NCI-H1417 (cell line): Measurements from ENCODE around the gene NFIB.

Experiments used
- DNase-seq, 3 experiments: peaks; one replicate each; lab custom pipeline; 2025; lab: John Stamatoyannopoulos, UW

Gene NFIB

DNA sequence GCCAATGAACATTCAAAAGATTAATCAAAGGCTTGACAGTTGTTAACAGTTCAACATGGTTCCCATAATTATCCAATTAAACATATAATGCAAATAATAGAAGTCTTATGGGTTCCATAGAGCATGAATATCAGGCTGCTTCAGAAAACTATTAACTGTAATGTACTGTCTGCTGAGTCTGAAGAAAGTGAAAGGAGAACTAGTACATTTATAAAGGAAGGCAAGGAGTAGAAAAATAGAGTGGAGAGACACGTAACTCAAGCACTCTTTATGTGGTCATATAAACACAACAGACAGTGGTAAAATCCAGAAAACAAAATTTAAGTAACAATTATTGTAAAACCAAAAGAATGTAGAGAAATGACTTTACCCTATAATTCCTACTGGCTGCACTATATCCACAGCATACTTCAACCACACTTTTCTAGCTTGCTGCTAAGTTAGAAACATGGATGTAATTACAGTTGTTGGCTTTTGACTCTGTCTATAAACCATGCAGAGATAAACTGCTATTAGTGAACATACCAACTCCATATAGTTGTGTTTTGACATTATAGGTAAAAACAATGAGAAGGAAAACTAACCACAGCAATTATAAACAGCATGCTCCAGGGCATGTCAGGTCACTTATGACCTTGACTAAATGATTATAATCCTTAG, 32.7 kb downstream of the NFIB start:
- peak in 2 of 3 experiments; percentile 4 to 46 for DNase-seq

DNA sequence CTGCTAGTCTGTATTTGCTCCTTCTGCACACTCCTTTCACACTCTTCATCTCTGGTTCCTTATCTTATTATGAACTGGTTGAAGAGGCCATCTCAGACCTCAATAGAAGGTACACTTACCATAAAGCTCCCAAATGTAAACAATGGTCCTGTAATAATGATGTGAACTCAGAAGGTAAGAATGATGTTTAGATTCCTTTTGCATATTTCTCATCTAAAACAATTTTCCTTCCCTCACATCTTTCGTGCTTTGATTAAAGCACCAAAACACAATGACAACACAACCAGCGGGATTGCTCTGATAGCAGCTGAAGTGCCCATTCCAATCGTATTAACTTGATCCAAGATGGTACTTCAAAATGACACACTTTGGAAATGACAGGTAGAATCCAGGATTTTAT, 34.3 kb downstream of the NFIB start:
- DNase-seq: peak in 1 of 3 experiments; percentile 19

DNA sequence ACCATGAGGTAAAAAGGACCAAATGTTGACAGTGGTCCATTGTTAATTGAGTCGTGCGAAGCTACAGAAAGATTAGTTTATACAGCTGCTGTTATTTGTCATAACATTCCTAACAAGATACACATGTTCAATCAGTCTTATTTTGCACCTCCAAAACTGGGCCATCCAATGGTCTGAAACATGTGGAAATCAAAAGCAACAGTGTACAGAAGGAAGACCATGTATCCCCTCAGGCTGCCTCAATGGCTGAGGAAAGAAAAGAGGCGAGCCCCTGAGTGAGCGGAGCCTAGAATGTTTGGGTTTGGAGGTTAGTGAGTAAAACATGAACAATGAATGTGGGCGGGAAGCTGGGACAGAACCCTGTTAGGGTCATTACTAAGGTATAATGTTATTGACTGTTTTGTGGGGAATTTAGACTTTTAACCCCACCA, 35.6 kb downstream of the NFIB start:
- DNase-seq: no peak

GRCh38 chr9:14277761-14278160, 36.2 kb downstream of the NFIB start:
- DNase-seq: no peak

DNA sequence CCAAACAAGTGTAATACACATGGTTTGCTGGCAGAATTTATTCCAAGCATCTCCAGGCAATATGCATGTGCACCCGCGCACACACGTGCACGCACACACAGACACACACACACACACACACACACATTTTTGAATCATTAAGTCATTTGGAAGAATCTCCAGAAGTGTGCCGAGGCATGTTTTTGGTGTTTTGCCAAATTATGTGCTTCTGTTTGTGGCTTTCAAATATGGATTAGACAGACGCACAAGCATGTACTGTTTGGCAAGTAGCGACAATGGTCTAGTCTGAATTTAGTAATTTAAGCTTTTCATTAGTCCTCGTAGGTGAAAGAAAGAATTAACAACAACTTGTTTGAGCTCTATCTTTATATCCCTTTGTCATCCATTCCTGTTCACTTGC, 36.7 kb downstream of the NFIB start:
- no peak for DNase-seq

DNA sequence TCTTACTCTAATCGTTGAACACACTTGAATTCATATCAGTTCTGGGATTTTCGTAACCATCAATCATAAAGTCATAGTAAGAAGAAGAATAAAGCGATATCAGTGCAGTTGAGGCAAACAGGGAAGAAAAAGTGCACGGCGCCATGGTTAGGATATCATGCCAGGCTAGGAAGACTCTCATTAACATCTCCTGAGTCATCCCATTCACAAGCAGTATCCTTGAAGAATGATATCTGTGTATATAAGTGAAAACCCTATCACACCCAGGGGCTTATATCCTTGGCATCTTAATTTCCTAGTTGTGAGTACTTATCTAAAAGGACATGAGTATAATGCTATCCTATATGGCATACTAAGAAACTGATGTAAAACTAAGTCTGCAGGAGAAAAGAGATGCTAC, 38.6 kb downstream of the NFIB start:
- no peak for DNase-seq

GRCh38 chr9:14273696-14274121, 40.2 kb downstream of the NFIB start:
- no peak for DNase-seq

DNA sequence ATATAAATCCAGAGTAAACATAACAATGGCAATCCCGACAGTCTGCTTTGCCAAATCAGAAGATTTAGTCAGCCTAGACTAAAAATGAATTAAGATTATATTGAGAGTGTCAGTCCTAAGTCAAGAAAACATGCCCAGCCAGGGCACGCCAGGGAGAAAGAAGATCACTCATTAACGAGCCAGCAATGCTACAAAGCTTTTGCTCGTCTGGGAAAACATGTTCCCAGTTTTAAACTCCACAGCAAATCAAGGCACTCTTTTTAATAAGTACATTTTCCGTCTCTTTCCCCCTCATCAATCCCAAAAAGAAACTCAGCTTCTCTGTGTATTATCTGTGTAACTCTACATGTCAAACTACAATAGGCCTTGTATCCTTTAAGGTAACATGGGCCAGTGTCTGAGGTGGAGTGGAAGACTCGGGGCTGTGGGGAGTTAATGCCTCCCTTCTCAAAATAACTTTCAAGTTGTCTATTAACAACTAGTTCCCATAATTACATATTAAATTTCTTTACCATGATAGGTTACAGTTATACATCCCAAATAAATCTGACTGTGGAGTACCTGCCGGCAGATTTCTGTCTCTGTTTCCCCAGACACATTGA, 40.9 kb downstream of the NFIB start:
- no peak for DNase-seq

GRCh38 chr9:14271093-14271673, 42.8 kb downstream of the NFIB start:
- peak in 2 of 3 experiments; percentile 47 to 83 for DNase-seq

- no peak for DNase-seq
Measured at GRCh38 chr9:14270358-14271092, 43.4 kb downstream of the NFIB start.

DNA sequence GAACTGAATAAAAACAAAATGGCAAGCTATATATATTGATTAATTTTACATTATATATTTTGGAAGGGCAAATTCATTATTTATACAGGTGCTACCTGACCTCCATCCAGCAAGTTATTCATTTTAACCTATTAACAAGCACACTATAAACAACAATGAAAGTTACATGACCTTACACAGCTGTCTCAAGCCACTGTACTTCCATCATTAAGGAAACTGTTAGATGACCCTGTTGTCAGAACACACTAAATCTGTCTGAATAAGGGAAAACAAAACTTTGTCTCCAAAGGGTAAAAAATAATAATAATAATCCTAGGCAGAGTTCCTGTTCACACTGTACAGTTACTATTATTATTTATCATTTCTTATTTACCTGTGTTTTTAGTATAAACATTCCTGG, 44.0 kb downstream of the NFIB start:
- peak in 1 of 3 experiments; percentile 10 for DNase-seq

DNA sequence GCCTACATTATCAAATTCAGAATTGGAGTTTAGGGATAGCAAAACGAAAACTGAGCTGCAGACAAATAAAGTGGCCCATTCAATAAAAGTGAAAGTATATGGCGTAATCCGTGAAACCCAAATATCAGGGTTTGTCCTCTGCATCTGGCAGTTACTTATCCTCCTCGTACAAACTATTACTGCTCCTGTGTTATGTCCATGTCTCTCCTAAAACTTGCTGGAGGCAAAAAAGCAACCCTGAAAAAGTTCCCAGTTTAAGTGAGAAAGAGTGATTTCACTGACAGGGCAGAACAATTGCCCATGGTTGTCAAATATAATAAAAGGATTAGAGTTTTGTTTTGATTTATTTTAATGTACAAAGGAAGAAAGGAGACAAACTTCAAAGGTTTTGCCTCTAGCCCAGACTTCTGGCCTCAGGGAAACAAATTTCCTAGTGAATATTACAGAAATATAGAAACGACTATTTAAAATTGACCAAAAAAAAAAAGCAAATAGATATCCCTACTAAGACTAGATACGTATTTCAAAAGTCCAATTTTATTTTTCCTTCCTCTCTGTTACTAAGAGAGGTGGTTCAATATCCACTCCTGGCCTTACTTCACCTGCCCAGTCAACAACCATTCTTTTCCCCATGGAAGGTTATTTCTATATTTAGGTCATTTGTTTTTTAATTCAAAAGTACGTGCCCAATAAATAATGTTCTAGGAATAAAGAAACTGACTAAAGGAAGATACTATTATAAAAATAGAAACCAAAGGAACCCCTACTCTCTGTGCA, 50.0 kb downstream of the NFIB start:
- DNase-seq: no peak

DNA sequence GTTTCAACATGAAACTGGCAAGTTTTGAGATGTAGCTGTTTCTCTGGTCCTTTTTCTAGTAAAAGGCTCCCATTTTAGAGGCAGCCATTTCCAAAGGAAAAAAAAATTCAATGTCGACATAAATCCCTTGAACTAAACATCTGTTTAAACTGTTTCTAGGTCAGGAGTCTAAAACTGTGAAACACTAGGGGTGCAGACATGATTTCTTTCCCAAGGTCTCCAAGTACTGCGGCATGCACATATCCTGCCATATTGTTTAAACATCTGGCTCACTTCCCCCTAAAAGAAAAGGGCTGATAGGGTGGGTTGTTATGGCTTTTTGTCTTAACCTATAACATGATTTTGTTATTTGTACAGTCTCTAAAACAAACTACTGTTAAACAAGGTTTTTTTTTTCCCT, 51.1 kb downstream of the NFIB start:
- DNase-seq: no peak

DNA sequence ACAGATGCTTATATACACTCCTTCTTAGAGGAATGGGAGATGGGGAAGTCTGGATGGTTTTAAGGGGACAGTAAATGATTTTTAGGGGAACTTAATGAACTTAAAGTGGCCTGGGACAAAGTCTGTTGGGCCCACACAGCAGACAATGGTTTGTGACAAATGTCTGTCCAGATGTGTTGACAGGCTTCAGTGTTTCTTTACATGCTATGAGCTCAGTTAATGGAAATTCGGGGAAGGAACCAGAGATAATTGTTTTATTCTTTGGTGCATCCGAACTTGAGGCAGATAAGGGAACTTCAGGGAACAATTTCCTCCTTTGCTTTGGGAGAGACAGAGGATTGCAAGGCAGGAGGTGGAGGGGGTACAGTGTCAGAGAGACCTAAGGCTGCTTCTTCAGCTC, 52.3 kb downstream of the NFIB start:
- no peak for DNase-seq

DNA sequence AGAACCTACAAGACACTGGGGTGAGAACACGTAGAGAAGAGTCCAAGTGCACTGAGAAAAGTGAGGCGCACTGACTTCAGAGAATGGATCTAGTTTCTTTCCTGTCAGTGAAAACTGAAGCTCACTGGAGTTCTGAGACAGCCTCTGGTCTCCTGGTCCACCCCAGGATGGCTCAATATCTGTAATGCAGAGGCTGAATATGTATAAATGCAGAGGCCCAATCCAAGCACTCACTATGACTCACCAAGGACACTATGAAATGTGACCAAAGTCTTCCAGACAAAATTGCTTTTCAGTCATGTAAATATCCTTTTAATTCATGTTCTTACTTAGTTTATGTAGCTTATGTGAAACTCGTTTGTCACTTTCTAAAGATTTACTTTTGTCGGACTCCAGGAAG, 53.8 kb downstream of the NFIB start:
- no peak for DNase-seq

- DNase-seq: no peak
Measured at GRCh38 chr9:14258660-14259239, 55.2 kb downstream of the NFIB start.

DNA sequence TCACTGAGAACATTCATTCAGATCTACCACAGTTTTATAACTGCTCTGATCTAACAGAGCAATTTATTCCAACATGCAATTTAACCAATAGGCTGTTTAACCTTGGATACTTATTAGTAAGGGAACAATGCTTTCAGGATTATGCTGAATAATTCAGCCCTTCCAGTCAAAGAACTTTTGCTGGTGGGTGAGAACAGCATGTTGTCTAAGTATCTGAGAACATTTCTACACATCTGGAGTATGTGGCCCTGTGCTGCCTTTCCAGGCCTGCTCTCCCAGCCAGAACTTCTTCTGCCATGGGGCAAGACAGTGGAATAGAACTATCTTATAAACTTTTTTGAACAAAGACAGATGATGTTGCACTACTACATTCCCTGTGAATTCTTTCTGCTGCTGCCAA, 55.8 kb downstream of the NFIB start:
- no peak for DNase-seq

GRCh38 chr9:14256588-14256987, 57.4 kb downstream of the NFIB start:
- no peak for DNase-seq

DNA sequence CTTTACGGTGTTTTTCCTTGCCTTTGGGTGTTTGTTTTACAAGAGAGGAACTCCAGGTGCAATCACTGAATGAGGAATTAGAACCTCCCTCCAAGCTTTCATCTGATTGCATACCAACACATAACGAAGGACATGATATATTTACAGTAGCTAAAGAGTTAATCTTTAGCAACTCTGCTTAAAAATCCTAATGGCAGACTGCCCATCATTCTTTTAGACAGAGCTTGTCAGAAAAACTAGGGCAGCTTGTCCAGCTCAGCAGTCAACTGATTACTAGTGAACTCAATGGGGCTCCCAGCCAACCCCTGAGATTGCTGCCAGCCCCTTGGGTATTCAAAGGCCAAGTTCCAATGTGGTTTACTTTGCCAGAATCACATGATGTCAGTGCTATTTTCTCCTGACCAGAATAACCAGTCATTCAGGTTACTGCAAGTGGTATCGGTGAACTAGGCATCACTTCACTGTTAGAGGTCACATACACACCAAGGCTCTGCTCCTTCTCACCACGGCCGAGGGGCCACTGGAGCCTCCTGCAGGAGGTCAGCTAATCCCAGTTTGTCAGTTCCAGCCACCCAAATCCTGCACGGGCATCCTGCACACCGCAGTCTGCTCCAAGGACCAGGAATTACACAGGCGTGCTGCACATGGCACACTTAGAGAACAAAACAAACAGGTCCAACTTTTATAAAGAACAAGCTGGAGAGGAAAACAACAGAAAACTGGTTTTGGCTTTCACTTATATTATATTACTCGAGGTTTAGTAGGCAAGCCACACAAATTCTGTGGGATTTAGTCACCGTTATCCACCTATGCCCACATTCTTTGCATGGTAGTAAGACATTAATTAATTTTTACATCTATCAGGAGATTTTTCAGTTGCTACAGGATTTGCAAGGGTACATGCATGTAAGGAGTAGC, 62.5 kb downstream of the NFIB start:
- peak in 2 of 3 experiments; percentile 8 to 65 for DNase-seq

- no peak for DNase-seq
Measured at GRCh38 chr9:14250794-14251153, 63.2 kb downstream of the NFIB start.

GRCh38 chr9:14249527-14249926, 64.4 kb downstream of the NFIB start:
- DNase-seq: no peak
